H1 (cell line): ENCODE measurements around the gene FREM2. TPM values are rescaled to one million over a fixed set of nuclear protein-coding genes. Genes with fewer than 3 reads are reported as not detected.

Experiments used
- CTCF ChIA-PET: fragments of 300-600 bp; sonication (Branson Sonifier 250); formaldehyde crosslinking; loops from one replicate; lab custom pipeline; 2021; ENCODE audit not compliant: partially characterized antibody; lab: Charles Lee
- POLR2A ChIA-PET: fragments of 300-600 bp; sonication (Branson Sonifier 250); formaldehyde crosslinking; loops from one replicate; lab custom pipeline; 2021; ENCODE audit warnings: inconsistent platforms; ENCODE audit not compliant: partially characterized antibody; lab: Charles Lee
- DNase-seq, 2 experiments: peaks; one replicate each; pipeline versions ENCODE4 v3.0.0 to v3.0.0-alpha.2; 2010 to 2022; ENCODE audit warnings: low spot score in 2 of 2, low read depth in 1 of 2, mixed read lengths in 1 of 2
- FAIRE-seq: peaks from 2 replicates; lab custom pipeline; 2011; peaks lifted over from hg19 to GRCh38; lab: Jason Lieb, UNC
- H2AFZ ChIP-seq: 2 replicates; pipeline ENCODE4 v1.8.1; 2012; ENCODE audit warnings: low read length, inconsistent platforms
- H2AK5ac ChIP-seq: 2 replicates; pipeline ENCODE4 v1.6.1; 2013; ENCODE audit warnings: low read depth, low read length
- H2BK120ac ChIP-seq: replicated peaks from 2 replicates; pipeline ENCODE3; 2013; ENCODE audit warnings: low read depth, low read length, inconsistent platforms
- H2BK12ac ChIP-seq: 2 replicates; pipeline ENCODE4 v1.6.1; 2013; ENCODE audit warnings: low read depth, low read length
- H2BK15ac ChIP-seq: 2 replicates; pipeline ENCODE4 v1.6.1; 2013; ENCODE audit warnings: low read length
- H2BK20ac ChIP-seq: 2 replicates; pipeline ENCODE4 v1.6.1; 2013; ENCODE audit warnings: low read length
- H2BK5ac ChIP-seq: 2 replicates; pipeline ENCODE4 v1.6.1; 2013; ENCODE audit warnings: low read depth, low read length
- H3K14ac ChIP-seq: 2 replicates; pipeline ENCODE4 v1.6.1; 2013; ENCODE audit warnings: inconsistent platforms; ENCODE audit not compliant: insufficient read length
- H3K18ac ChIP-seq: 2 replicates; pipeline ENCODE4 v1.6.1; 2013; ENCODE audit warnings: low read length; ENCODE audit errors: extremely low read depth
- H3K23ac ChIP-seq: 2 replicates; pipeline ENCODE4 v1.6.1; 2013; ENCODE audit warnings: inconsistent platforms; ENCODE audit not compliant: insufficient read length
- H3K23me2 ChIP-seq: 2 replicates; pipeline ENCODE4 v1.6.1; 2013; ENCODE audit warnings: low read depth, low read length
- H3K27ac ChIP-seq: 2 replicates; pipeline ENCODE4 v1.6.1; 2011; ENCODE audit warnings: low read depth, low read length, inconsistent platforms
- H3K27me3 ChIP-seq, 4 experiments: replicated peaks in 1 of 4; 1 replicate in 1 of 4; 2 replicates in 3 of 4; pipeline versions ENCODE4 v1.6.1 to v1.8.1; 2011 to 2013; ENCODE audit warnings: low read length in 3 of 4, mild to moderate bottlenecking in 3 of 4, inconsistent platforms in 2 of 4, mixed read lengths in 2 of 4, moderate library complexity in 1 of 4; ENCODE audit not compliant: control insufficient read depth in 3 of 4, insufficient read depth in 3 of 4; ENCODE audit errors: extremely low read depth in 1 of 4
- H3K36me3 ChIP-seq, 4 experiments: 2 replicates each; pipeline versions ENCODE4 v1.6.1 to v1.8.1; 2011 to 2013; ENCODE audit warnings: mild to moderate bottlenecking in 4 of 4, low read length in 3 of 4, moderate library complexity in 2 of 4, control low read depth in 1 of 4, inconsistent platforms in 1 of 4; ENCODE audit not compliant: insufficient read depth in 4 of 4, control insufficient read depth in 2 of 4
- H3K4ac ChIP-seq: replicated peaks from 2 replicates; pipeline ENCODE3; 2013; ENCODE audit warnings: low read length, low read depth, mixed read lengths, inconsistent platforms; ENCODE audit not compliant: insufficient read length
- H3K4me1 ChIP-seq, 4 experiments: replicated peaks in 1 of 4; 1 replicate in 1 of 4; 2 replicates in 3 of 4; pipeline versions ENCODE4 v1.6.1 to v1.8.1; 2011 to 2013; ENCODE audit warnings: low read length in 3 of 4, inconsistent platforms in 2 of 4, mixed read lengths in 1 of 4; ENCODE audit not compliant: insufficient read depth in 4 of 4, control insufficient read depth in 3 of 4
- H3K4me2 ChIP-seq, 2 experiments: 2 replicates each; pipeline versions ENCODE4 v1.6.1 to v1.8.1; 2011 to 2013; ENCODE audit warnings: low read depth in 2 of 2, low read length in 2 of 2, control low read depth in 1 of 2, inconsistent platforms in 1 of 2, mild to moderate bottlenecking in 1 of 2; ENCODE audit not compliant: insufficient read depth in 1 of 2
- H3K4me3 ChIP-seq, 4 experiments: fragments of 200-600, 300-600 bp in 1 of 4; sonication (generic), shearing (Covaris generic), sonication (Bioruptor Twin) in 1 of 4; 2 replicates each; pipeline versions ENCODE4 v1.5.1 to v1.8.1; 2011 to 2016; ENCODE audit warnings: low read length in 4 of 4, low read depth in 3 of 4, control low read depth in 2 of 4, inconsistent platforms in 2 of 4, mild to moderate bottlenecking in 2 of 4, mixed read lengths in 1 of 4, moderate library complexity in 1 of 4; ENCODE audit not compliant: insufficient read depth in 2 of 4; ENCODE audit errors: extremely low read depth in 1 of 4
- H3K56ac ChIP-seq: replicated peaks from 2 replicates; pipeline ENCODE3; 2013; ENCODE audit warnings: low read depth, mild to moderate bottlenecking, mixed read lengths, low read length, inconsistent platforms; ENCODE audit not compliant: insufficient read length
- H3K79me1 ChIP-seq: 2 replicates; pipeline ENCODE4 v1.6.1; 2013; ENCODE audit warnings: low read depth, low read length, control low read depth
- H3K79me2 ChIP-seq, 2 experiments: 2 replicates each; pipeline versions ENCODE4 v1.6.1 to v1.8.1; 2012 to 2013; ENCODE audit warnings: low read length in 2 of 2, mild to moderate bottlenecking in 2 of 2, inconsistent platforms in 1 of 2; ENCODE audit not compliant: insufficient read depth in 2 of 2, control insufficient read depth in 1 of 2
- H3K9ac ChIP-seq, 4 experiments: replicated peaks in 1 of 4; 1 replicate in 1 of 4; 2 replicates in 3 of 4; pipeline versions ENCODE4 v1.6.1 to v1.8.1; 2011 to 2013; ENCODE audit warnings: low read depth in 3 of 4, low read length in 3 of 4, control low read depth in 2 of 4, mild to moderate bottlenecking in 2 of 4, moderate library complexity in 2 of 4, inconsistent platforms in 1 of 4; ENCODE audit errors: extremely low read depth in 1 of 4
- H3K9me3 ChIP-seq, 2 experiments: 2 replicates each; pipeline versions ENCODE4 v1.6.1 to v1.8.1; 2012 to 2013; ENCODE audit warnings: mild to moderate bottlenecking in 2 of 2, moderate library complexity in 2 of 2, control low read depth in 1 of 2, inconsistent platforms in 1 of 2, low read depth in 1 of 2, low read length in 1 of 2, mixed read lengths in 1 of 2; ENCODE audit not compliant: insufficient read depth in 2 of 2
- H4K20me1 ChIP-seq, 2 experiments: replicated peaks in 1 of 2; 2 replicates each; pipeline versions ENCODE3 to v1.8.1; 2011 to 2013; ENCODE audit warnings: inconsistent platforms in 2 of 2, low read length in 2 of 2, mild to moderate bottlenecking in 1 of 2; ENCODE audit not compliant: insufficient read depth in 2 of 2, control insufficient read depth in 1 of 2
- H4K5ac ChIP-seq: 2 replicates; pipeline ENCODE4 v1.6.1; 2013; ENCODE audit warnings: low read length, low read depth, mixed read lengths, inconsistent platforms; ENCODE audit not compliant: insufficient read length
- H4K8ac ChIP-seq: 2 replicates; pipeline ENCODE4 v1.8.0; 2013; ENCODE audit warnings: mild to moderate bottlenecking, moderate library complexity, low read length, inconsistent platforms; ENCODE audit not compliant: insufficient read depth; ENCODE audit errors: extremely low read depth
- H4K91ac ChIP-seq: replicated peaks from 2 replicates; pipeline ENCODE3; 2013; ENCODE audit warnings: low read length, mixed read lengths, inconsistent platforms; ENCODE audit not compliant: insufficient read length
- BCL11A ChIP-seq, 2 experiments: IDR thresholded peaks; one replicate each; pipeline ENCODE4 v1.6.1; 2011; ENCODE audit warnings: low read depth in 2 of 2, low read length in 2 of 2, mild to moderate bottlenecking in 2 of 2
- CBX8 ChIP-seq: fragments of 300-800, 300-1000 bp; sonication (generic); IDR thresholded peaks from 2 replicates; pipeline ENCODE4 v1.7.1; 2016; ENCODE audit warnings: low read depth, low read length, borderline replicate concordance
- CEBPB ChIP-seq: IDR thresholded peaks from 2 replicates; pipeline ENCODE4 v1.6.1; 2012; ENCODE audit warnings: low read depth, low read length
- EP300 ChIP-seq, 2 experiments: IDR thresholded peaks; 1 replicate in 1 of 2; 2 replicates in 1 of 2; pipeline ENCODE4 v1.6.1; 2011 to 2012; ENCODE audit warnings: low read depth in 2 of 2, low read length in 2 of 2, mild to moderate bottlenecking in 2 of 2, borderline replicate concordance in 1 of 2, inconsistent platforms in 1 of 2, moderate library complexity in 1 of 2
- HDAC2 ChIP-seq, 2 experiments: fragments of 300-600 bp in 1 of 2; sonication (generic) in 1 of 2; IDR thresholded peaks; 2 replicates each; pipeline ENCODE4 v1.6.1; 2011 to 2012; ENCODE audit warnings: low read depth in 2 of 2, low read length in 2 of 2, mild to moderate bottlenecking in 2 of 2, moderate library complexity in 2 of 2, borderline replicate concordance in 1 of 2, inconsistent platforms in 1 of 2
- POU5F1 ChIP-seq: IDR thresholded peaks from 2 replicates; pipeline ENCODE4 v1.6.1; 2011; ENCODE audit warnings: low read depth, mild to moderate bottlenecking, low read length, moderate library complexity
- SIN3A ChIP-seq, 2 experiments: IDR thresholded peaks in 1 of 2; conservative IDR thresholded peaks in 1 of 2; 2 replicates each; pipeline ENCODE4 v1.6.1; 2011 to 2012; ENCODE audit warnings: low read length in 2 of 2, improper control_type of control experiment in 1 of 2, low read depth in 1 of 2, mild to moderate bottlenecking in 1 of 2
- SP4 ChIP-seq: IDR thresholded peaks from 2 replicates; pipeline ENCODE4 v1.6.1; 2012; ENCODE audit warnings: low read length, inconsistent platforms
- TAF1 ChIP-seq: IDR thresholded peaks from 2 replicates; pipeline ENCODE4 v1.6.1; 2011; ENCODE audit warnings: mild to moderate bottlenecking, low read depth, low read length
- TAF7 ChIP-seq: optimal IDR thresholded peaks from 2 replicates; pipeline ENCODE3; 2011; ENCODE audit warnings: low read depth, mild to moderate bottlenecking, inconsistent platforms, low read length, moderate library complexity, borderline replicate concordance
- TEAD4 ChIP-seq: IDR thresholded peaks from 2 replicates; pipeline ENCODE4 v1.6.1; 2012; ENCODE audit warnings: low read depth, low read length, inconsistent platforms, mixed read lengths
- WGBS, 2 experiments: shearing (Covaris generic) in 1 of 2; methylation state at CpG; one replicate each; pipeline versions ENCODE4 v1.1.6 to v1.1.7; 2013 to 2015; ENCODE audit warnings: low lambda C conversion rate in 2 of 2, mixed read lengths in 2 of 2, inconsistent platforms in 1 of 2, low coverage in 1 of 2, missing lambda C conversion rate in 1 of 2; ENCODE audit not compliant: insufficient replicate concordance in 2 of 2, insufficient coverage in 1 of 2, insufficient read length in 1 of 2; ENCODE audit errors: extremely low coverage in 1 of 2, missing lambda C conversion rate in 1 of 2; 5-methylcytosine and 5-hydroxymethylcytosine counted together
- polyA plus RNA-seq, 7 experiments: library from polyadenylated mRNA; depleted of rRNA in 3 of 7; stranded (reverse) in 5 of 7; unstranded in 2 of 7; fragments of >200 nt in 5 of 7; fragments of 200-250 nt in 2 of 7; gene quantifications; 1 replicate in 5 of 7; 2 replicates in 1 of 7; 4 replicates in 1 of 7; pipeline versions ENCODE4 v1.2.1 to v1.2.3, GENCODE V29; 2011 to 2013; ENCODE audit warnings: missing spikeins in 2 of 7, mixed read lengths in 2 of 7
- total RNA-seq: library from RNA; stranded (reverse); fragmentation: NEBNext Ultra II Directional; extraction: Animal tissue kit (Norgen Biotek cat#: 25700); gene quantifications from 2 replicates; pipeline ENCODE4 v1.2.1, GENCODE V29; 2021

Gene FREM2
- total and polyA plus RNA-seq, 2 of the 8 experiments (the other 6 are each of a cell fraction or from before 2014, with no cell fraction given) = 11.6 to 22.8 TPM

DNA sequence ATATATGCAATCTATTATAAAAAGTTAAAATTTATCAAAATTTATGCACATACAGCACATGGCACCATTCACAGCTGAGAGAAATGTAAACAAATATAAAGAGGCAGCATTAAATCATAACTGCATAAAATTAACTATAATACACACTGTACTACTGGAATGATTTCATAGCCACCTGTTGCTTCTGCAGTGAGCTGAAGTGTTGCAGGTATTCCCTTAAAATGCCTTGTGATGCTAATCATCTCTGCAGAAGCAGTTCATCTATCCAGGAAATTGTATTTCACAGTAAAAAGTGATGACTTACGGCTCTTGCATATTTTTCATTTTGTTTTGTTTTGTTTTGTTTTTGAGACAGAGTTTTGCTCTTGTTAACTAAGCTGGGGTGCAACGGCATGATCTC is 221.7 kb downstream of the FREM2 start:
- no peak overlapping the region for H3K14ac ChIP-seq
- 90% methylated on average over 2 of the region's 2 CpGs; no CpG with 5 or more reads in 1 of the 2 experiments for WGBS, 2 experiments
- H2AK5ac ChIP-seq = no peak overlapping the region
- H3K23me2 ChIP-seq = no peaks in the 10 kb centered on the region
- no peak overlapping the region for H4K91ac ChIP-seq
- H2BK120ac ChIP-seq = no peak overlapping the region
- no peak overlapping the region for H3K27ac ChIP-seq
- ChIA-PET POLR2A (no interaction called here), CTCF (interaction anchor here (0.6 to 1.0 kb wide), 2 partner anchors 40 to 223 kb away, joined by 3 read pairs; no protein-coding TSS in a partner anchor)
- H4K5ac ChIP-seq = no peak overlapping the region
- no peak overlapping the region for H3K9ac ChIP-seq
- H3K27me3 ChIP-seq = no peaks in the 10 kb centered on the region
- no peaks in the 10 kb centered on the region for H4K20me1 ChIP-seq
- no peaks in the 10 kb centered on the region for H3K4me1 ChIP-seq
- H3K79me2 ChIP-seq = no peaks in the 10 kb centered on the region
- no peak overlapping the region for H2BK15ac ChIP-seq
- H2AFZ ChIP-seq = no peak overlapping the region
- H2BK12ac ChIP-seq = no peak overlapping the region
- no peak overlapping the region for H2BK20ac ChIP-seq
- no peak overlapping the region for H4K8ac ChIP-seq
- no peaks in the 10 kb centered on the region for H3K36me3 ChIP-seq
- DNase-seq = no peak
- no peak overlapping the region for H3K23ac ChIP-seq
- no peak for FAIRE-seq
- H2BK5ac ChIP-seq = no peak overlapping the region
- no peaks in the 10 kb centered on the region for H3K79me1 ChIP-seq
- no peak overlapping the region for H3K4me2 ChIP-seq
- H3K9me3 ChIP-seq = no peaks in the 10 kb centered on the region; a peak in 1 of 4 replicates
- no peak overlapping the region for H3K4me3 ChIP-seq
- no peak overlapping the region for H3K56ac ChIP-seq
- H3K4ac ChIP-seq = no peak overlapping the region
- no peak overlapping the region for H3K18ac ChIP-seq
- TF ChIP-seq POU5F1 = no peak
- TF ChIP-seq SP4 = no peak
- TF ChIP-seq TAF1 = no peak
- no peak for TF ChIP-seq TEAD4
- TF ChIP-seq TAF7 = no peak
- TF ChIP-seq EP300 (IDR thresholded peaks at IDR 0.05; ENCODE audit: borderline replicate concordance in 1 of 2, low read depth in 2 of 2, low read length in 2 of 2) = no peak
- TF ChIP-seq CBX8 = no peak
- TF ChIP-seq HDAC2 (IDR thresholded peaks at IDR 0.05; ENCODE audit: borderline replicate concordance in 1 of 2, low read depth in 2 of 2, low read length in 2 of 2) = no peak
- TF ChIP-seq BCL11A (IDR thresholded peaks at IDR 0.05; ENCODE audit: low read depth in 2 of 2, low read length in 2 of 2) = no peak
- TF ChIP-seq CEBPB = no peak
- TF ChIP-seq SIN3A (conservative IDR thresholded peaks at IDR 0.05 in 1 of 2, IDR thresholded peaks at IDR 0.05 in 1 of 2; ENCODE audit: low read depth in 1 of 2, low read length in 2 of 2) = no peak
